Activated CD4-positive, CD25-positive, alpha-beta regulatory T cell treated with anti-CD3 and anti-CD28 coated beads, Interleukin-2, amount 50 U/mL, for 24 hours (primary cell): ENCODE data around the gene SC5D.

ENCODE experiments used
- ATAC-seq, 2 donors: fragments of 150-1000 bp; cut with Tn5 transposase; one replicate each; pipeline ENCODE4 v1.10.0; 2021; ENCODE audit warnings: mild to moderate bottlenecking in 1 of 2, moderate library complexity in 1 of 2

Gene SC5D

GRCh38 chr11:121293288-121293594, 670 bp downstream of the SC5D start:
- no peak for ATAC-seq

- ATAC-seq, result no peak
These were observed 2.9 kb downstream of the SC5D start for GRCh38 chr11:121295246-121296029.

- no peak for ATAC-seq
These were observed 5.3 kb downstream of the SC5D start for GRCh38 chr11:121297872-121298271.

- no peak for ATAC-seq
These were observed 6.2 kb downstream of the SC5D start for GRCh38 chr11:121298774-121299173.

GRCh38 chr11:121299417-121299816, 6.8 kb downstream of the SC5D start:
- ATAC-seq, result no peak

GRCh38 chr11:121300313-121300971, 7.9 kb downstream of the SC5D start:
- no peak for ATAC-seq

- no peak for ATAC-seq
These were observed 8.6 kb downstream of the SC5D start for GRCh38 chr11:121300972-121301699.

- no peak for ATAC-seq
These were observed 12.2 kb downstream of the SC5D start for GRCh38 chr11:121304759-121305158.

GRCh38 chr11:121308816-121309215, 16.2 kb downstream of the SC5D start:
- ATAC-seq, result no peak

- ATAC-seq, result peak in 1 of 2 donors; percentile 31
These were observed 17.1 kb downstream of the SC5D start for GRCh38 chr11:121309688-121310087.

GRCh38 chr11:121310908-121311307, 18.3 kb downstream of the SC5D start:
- no peak for ATAC-seq

- peak; percentile 95 for ATAC-seq
These were observed 18.8 kb downstream of the SC5D start for GRCh38 chr11:121311373-121311772.

GRCh38 chr11:121312483-121312882, 19.9 kb downstream of the SC5D start:
- no peak for ATAC-seq

- peak in 1 of 2 donors; percentile 59 for ATAC-seq
These were observed 26.6 kb downstream of the SC5D start for GRCh38 chr11:121318848-121319834.

- peak in 1 of 2 donors; percentile 55 for ATAC-seq
These were observed 29.2 kb downstream of the SC5D start for GRCh38 chr11:121321614-121322243.

- no peak for ATAC-seq
These were observed 30.6 kb downstream of the SC5D start for GRCh38 chr11:121323046-121323607.

- ATAC-seq, result no peak
These were observed 33.7 kb downstream of the SC5D start for GRCh38 chr11:121326230-121326629.

GRCh38 chr11:121327553-121327952, 35.0 kb downstream of the SC5D start:
- no peak for ATAC-seq

- peak; percentile 65 to 80 for ATAC-seq
These were observed 35.8 kb downstream of the SC5D start for GRCh38 chr11:121328176-121328966.

GRCh38 chr11:121328967-121329679, 36.6 kb downstream of the SC5D start:
- ATAC-seq, result peak in 1 of 2 donors; percentile 44
